OCI-LY3 (cell line): ENCODE results near the gene DYNC1H1.

ENCODE experiments used
- H2AFZ ChIP-seq: fragments of 200-600, 300-600 bp; shearing (Covaris generic); 2 replicates; pipeline ENCODE4 v1.6.0; 2014; ENCODE audit warnings: antibody characterized with exemption, low read depth, low read length
- H3K27ac ChIP-seq: fragments of 200-600, 300-600 bp; sonication (generic); 2 replicates; pipeline ENCODE4 v1.5.1; 2014; ENCODE audit warnings: mild to moderate bottlenecking, low read length, moderate library complexity, mixed read lengths
- H3K27me3 ChIP-seq: fragments of 200-600, 300-600 bp; sonication (generic); 2 replicates; pipeline ENCODE4 v1.6.1; 2014; ENCODE audit warnings: low read depth, low read length, mixed read lengths
- H3K36me3 ChIP-seq: fragments of 200-600, 300-600 bp; sonication (generic); replicated peaks from 2 replicates; pipeline ENCODE3; 2014; ENCODE audit warnings: low read depth, low read length, mixed read lengths
- H3K4me1 ChIP-seq: fragments of 300-600, 200-600 bp; sonication (generic); 2 replicates; pipeline ENCODE4 v1.6.1; 2014; ENCODE audit warnings: low read length, mixed read lengths
- H3K4me2 ChIP-seq: fragments of 200-600, 300-600 bp; sonication (generic); 2 replicates; pipeline ENCODE4 v1.6.1; 2014; ENCODE audit warnings: low read length, mixed read lengths
- H3K4me3 ChIP-seq: fragments of 300-600, 200-600 bp; sonication (generic); 2 replicates; pipeline ENCODE4 v1.5.1; 2014; ENCODE audit warnings: antibody characterized with exemption, mild to moderate bottlenecking, low read length, moderate library complexity
- H3K79me2 ChIP-seq: fragments of 300-600, 200-600 bp; shearing (Covaris generic); 2 replicates; pipeline ENCODE4 v1.6.1; 2014; ENCODE audit warnings: mild to moderate bottlenecking, low read length, mixed read lengths
- H3K9ac ChIP-seq: fragments of 300-600, 200-600 bp; shearing (Covaris generic); 2 replicates; pipeline ENCODE4 v1.6.0; 2014; ENCODE audit warnings: mild to moderate bottlenecking, low read length, moderate library complexity
- H3K9me3 ChIP-seq: fragments of 200-600, 300-600 bp; shearing (Covaris generic); 2 replicates; pipeline ENCODE4 v1.6.1; 2014; ENCODE audit warnings: low read length, mixed read lengths; ENCODE audit not compliant: insufficient read depth
- H4K20me1 ChIP-seq: fragments of 200-600, 300-600 bp; sonication (generic); 2 replicates; pipeline ENCODE4 v1.6.1; 2016; ENCODE audit warnings: low read length, mixed read lengths; ENCODE audit not compliant: insufficient read depth
- CTCF ChIP-seq: fragments of 200-600, 300-600 bp; sonication (generic); IDR thresholded peaks from 2 replicates; pipeline ENCODE4 v1.5.1; 2014; ENCODE audit warnings: antibody characterized with exemption, low read length, low read depth
- EZH2phosphoT487 ChIP-seq: fragments of 200-600 bp; shearing (Covaris generic); IDR thresholded peaks from 2 replicates; pipeline ENCODE4 v1.6.1; 2018; ENCODE audit warnings: antibody characterized with exemption, mixed run types, low read depth

DYNC1H1 gene

GRCh38 chr14:102043251-102044025, 79.1 kb downstream of the DYNC1H1 start:
- no peak overlapping the region for H3K4me3 ChIP-seq
- H3K79me2 ChIP-seq, result no peaks in the 10 kb centered on the region
- no peak overlapping the region for H2AFZ ChIP-seq
- no peak overlapping the region for H3K9ac ChIP-seq
- H3K4me1 ChIP-seq, result no peaks in the 10 kb centered on the region
- no peak overlapping the region for H3K4me2 ChIP-seq
- no peaks in the 10 kb centered on the region for H3K9me3 ChIP-seq
- H3K36me3 ChIP-seq, result peaks cover 68% of the 10 kb centered on the region
- no peak overlapping the region for H3K27ac ChIP-seq
- H3K27me3 ChIP-seq, result no peaks in the 10 kb centered on the region
- no peaks in the 10 kb centered on the region for H4K20me1 ChIP-seq
- TF ChIP-seq EZH2phosphoT487 (no peak), CTCF (no peak)

- no peaks in the 10 kb centered on the region for H3K27me3 ChIP-seq
- no peak overlapping the region for H3K9ac ChIP-seq
- no peaks in the 10 kb centered on the region for H4K20me1 ChIP-seq
- no peak for TF ChIP-seq CTCF
- no peak for TF ChIP-seq EZH2phosphoT487
- no peak overlapping the region for H3K4me2 ChIP-seq
- no peaks in the 10 kb centered on the region for H3K79me2 ChIP-seq
- H3K27ac ChIP-seq, result no peak overlapping the region
- H2AFZ ChIP-seq, result no peak overlapping the region
- no peaks in the 10 kb centered on the region for H3K4me1 ChIP-seq
- no peak overlapping the region for H3K4me3 ChIP-seq
- no peaks in the 10 kb centered on the region for H3K9me3 ChIP-seq
- peaks cover 66% of the 10 kb centered on the region for H3K36me3 ChIP-seq
Observed at GRCh38 chr14:102044566-102044965, 80.2 kb downstream of the DYNC1H1 start.

- Histone ChIP-seq H3K79me2 (no peaks in the 10 kb centered on the region), H3K4me2 (no peak overlapping the region)
Observed at GRCh38 chr14:102046337-102047278, 82.2 kb downstream of the DYNC1H1 start.

More at GRCh38 chr14:102046337-102047278, 82.2 kb downstream of the DYNC1H1 start:
- H4K20me1 ChIP-seq, result no peaks in the 10 kb centered on the region
- no peaks in the 10 kb centered on the region for H3K4me1 ChIP-seq
- no peak overlapping the region for H3K9ac ChIP-seq
- TF ChIP-seq CTCF, result peak; percentile 32
- no peak for TF ChIP-seq EZH2phosphoT487
- no peaks in the 10 kb centered on the region for H3K27me3 ChIP-seq
- no peaks in the 10 kb centered on the region for H3K9me3 ChIP-seq
- peaks cover 60% of the 10 kb centered on the region for H3K36me3 ChIP-seq
- no peak overlapping the region for H2AFZ ChIP-seq
- no peak overlapping the region for H3K4me3 ChIP-seq
- no peak overlapping the region for H3K27ac ChIP-seq
